ENCODE results near the gene FMNL2. TPM values are rescaled to one million over a fixed set of nuclear protein-coding genes. Genes with fewer than 3 reads are reported as not detected.

The FMNL2 gene
- total RNA-seq, 1 donor from 2014 or later, result 41.7 TPM

GRCh38 chr2:152350155-152350679 lies 15.2 kb downstream of the FMNL2 start:
- Mint-ChIP-seq H3K4me3 (ENCODE audit: unreplicated experiment) (no peak overlapping the region), H3K27me3 (ENCODE audit: unreplicated experiment) (peaks cover 2% of the 10 kb centered on the region), H3K36me3 (ENCODE audit: low read depth, unreplicated experiment) (no peaks in the 10 kb centered on the region), H3K27ac (ENCODE audit: unreplicated experiment) (no peak overlapping the region), H3K9me3 (ENCODE audit: unreplicated experiment) (no peaks in the 10 kb centered on the region), H3K4me1 (ENCODE audit: unreplicated experiment) (peaks cover 2% of the 10 kb centered on the region)
- no peak for DNase-seq (ENCODE audit: low spot score)
- TF ChIP-seq CTCF (IDR thresholded peaks at IDR 0.05; ENCODE audit: unreplicated experiment), result no peak

- TF ChIP-seq CTCF (IDR thresholded peaks at IDR 0.05; ENCODE audit: unreplicated experiment), result no peak
- Mint-ChIP-seq H3K9me3 (ENCODE audit: unreplicated experiment) (no peaks in the 10 kb centered on the region), H3K27ac (ENCODE audit: unreplicated experiment) (no peak overlapping the region), H3K27me3 (ENCODE audit: unreplicated experiment) (no peaks in the 10 kb centered on the region), H3K4me3 (ENCODE audit: unreplicated experiment) (no peak overlapping the region), H3K4me1 (ENCODE audit: unreplicated experiment) (peaks cover 2% of the 10 kb centered on the region), H3K36me3 (ENCODE audit: low read depth, unreplicated experiment) (no peaks in the 10 kb centered on the region)
- no peak for DNase-seq (ENCODE audit: low spot score)
Measured at GRCh38 chr2:152352616-152353015, 17.6 kb downstream of the FMNL2 start.

GRCh38 chr2:152353364-152353763 lies 18.4 kb downstream of the FMNL2 start:
- no peak overlapping the region for H3K4me3 Mint-ChIP-seq (ENCODE audit: unreplicated experiment)
- no peak for DNase-seq (ENCODE audit: low spot score)

GRCh38 chr2:152354069-152354755 lies 19.2 kb downstream of the FMNL2 start:
- H3K4me1 Mint-ChIP-seq (ENCODE audit: unreplicated experiment), result peaks cover 5% of the 10 kb centered on the region
- H3K9me3 Mint-ChIP-seq (ENCODE audit: unreplicated experiment), result no peaks in the 10 kb centered on the region
- H3K36me3 Mint-ChIP-seq (ENCODE audit: low read depth, unreplicated experiment), result no peaks in the 10 kb centered on the region
- no peak overlapping the region for H3K4me3 Mint-ChIP-seq (ENCODE audit: unreplicated experiment)
- TF ChIP-seq CTCF (IDR thresholded peaks at IDR 0.05; ENCODE audit: unreplicated experiment), result no peak
- no peak for DNase-seq (ENCODE audit: low spot score)
- H3K27ac Mint-ChIP-seq (ENCODE audit: unreplicated experiment), result no peak overlapping the region
- no peaks in the 10 kb centered on the region for H3K27me3 Mint-ChIP-seq (ENCODE audit: unreplicated experiment)

More at GRCh38 chr2:152353364-152353763, 18.4 kb downstream of the FMNL2 start:
- Mint-ChIP-seq H3K27ac (ENCODE audit: unreplicated experiment) (no peak overlapping the region), H3K27me3 (ENCODE audit: unreplicated experiment) (no peaks in the 10 kb centered on the region), H3K9me3 (ENCODE audit: unreplicated experiment) (no peaks in the 10 kb centered on the region), H3K4me1 (ENCODE audit: unreplicated experiment) (peaks cover 2% of the 10 kb centered on the region), H3K36me3 (ENCODE audit: low read depth, unreplicated experiment) (no peaks in the 10 kb centered on the region)
- no peak for TF ChIP-seq CTCF (IDR thresholded peaks at IDR 0.05; ENCODE audit: unreplicated experiment)

- TF ChIP-seq CTCF (IDR thresholded peaks at IDR 0.05; ENCODE audit: unreplicated experiment), result no peak
- H3K27ac Mint-ChIP-seq (ENCODE audit: unreplicated experiment), result no peak overlapping the region
- peaks cover 9% of the 10 kb centered on the region for H3K4me1 Mint-ChIP-seq (ENCODE audit: unreplicated experiment)
- DNase-seq (ENCODE audit: low spot score), result no peak
- H3K4me3 Mint-ChIP-seq (ENCODE audit: unreplicated experiment), result no peak overlapping the region
- H3K27me3 Mint-ChIP-seq (ENCODE audit: unreplicated experiment), result no peaks in the 10 kb centered on the region
- no peaks in the 10 kb centered on the region for H3K9me3 Mint-ChIP-seq (ENCODE audit: unreplicated experiment)
- H3K36me3 Mint-ChIP-seq (ENCODE audit: low read depth, unreplicated experiment), result no peaks in the 10 kb centered on the region
Measured at GRCh38 chr2:152354909-152355308, 19.9 kb downstream of the FMNL2 start.

Data from endothelial cell (in vitro differentiated cells).